Measurements from ENCODE around the gene MOB1A. TPM values are rescaled to one million over a fixed set of nuclear protein-coding genes. Genes with fewer than 3 reads are reported as not detected.

MOB1A gene
- total and polyA plus RNA-seq, 2 of the 13 experiments (the other 11 are each of a cell fraction or from before 2014, with no cell fraction given) = 48.2 to 139 TPM

DNA sequence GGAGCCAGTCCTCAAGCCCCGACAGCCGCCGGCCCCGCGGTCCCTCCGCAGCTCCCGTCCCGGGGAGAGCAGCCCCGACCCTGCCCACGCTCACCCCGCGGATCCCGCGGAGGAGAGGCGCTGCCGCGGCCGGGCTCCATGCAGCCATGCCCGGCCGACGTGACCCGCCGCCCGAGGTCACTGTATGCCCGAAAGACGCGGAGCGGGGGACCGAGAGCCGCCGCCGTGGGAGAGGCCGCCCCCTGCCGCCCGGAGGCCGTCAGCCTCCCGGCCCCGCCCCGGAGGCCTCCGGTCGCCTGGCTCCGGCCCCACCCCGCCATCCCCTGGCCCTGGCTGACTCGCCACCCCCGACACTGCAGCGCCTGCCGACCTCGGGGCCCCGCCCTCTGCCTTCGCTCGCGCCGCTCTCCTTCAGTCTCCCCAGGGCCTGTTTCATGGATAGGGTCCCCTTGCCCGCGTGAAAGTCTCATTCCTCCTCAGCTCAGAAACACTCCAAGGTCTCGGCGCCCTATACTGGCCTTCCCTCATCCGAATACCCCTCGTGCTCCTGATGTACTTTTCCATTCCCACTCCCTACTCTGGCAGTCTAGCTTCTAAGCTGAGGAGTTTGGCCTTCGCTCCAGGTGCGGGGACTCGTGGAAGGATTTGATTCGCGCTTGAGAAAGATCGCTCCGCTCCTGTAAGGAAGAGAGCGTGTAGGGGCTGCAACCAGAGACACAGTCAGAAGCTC lies 30.8 kb downstream of the MOB1A start, which contains the start of gene BOLA3 (continued):
- TF ChIP-seq IKZF5 (CRISPR knock-in tag; IDR thresholded peaks at IDR 0.05) = peak; percentile 50; the same call in 1 of the 2 replicates
- no peak; the same call in 1 of the 2 replicates for TF ChIP-seq MAFG (CRISPR knock-in tag; IDR thresholded peaks at IDR 0.05)
- TF ChIP-seq GABPB1 (CRISPR knock-in tag; IDR thresholded peaks at IDR 0.05) = peak; percentile 90
- no peak for TF ChIP-seq DZIP1 (CRISPR knock-in tag; IDR thresholded peaks at IDR 0.05)
- peak; percentile 93 for TF ChIP-seq GATAD1 (CRISPR knock-in tag; IDR thresholded peaks at IDR 0.05)
- peak; percentile 74 for TF ChIP-seq WIZ (CRISPR knock-in tag; IDR thresholded peaks at IDR 0.05)
- TF ChIP-seq ZNF280D (CRISPR knock-in tag; IDR thresholded peaks at IDR 0.05) = peak; percentile 70; the same call in 1 of the 2 replicates
- peak; percentile 74; the same call in 1 of the 2 replicates for TF ChIP-seq MEIS2 (CRISPR knock-in tag; IDR thresholded peaks at IDR 0.05)
- TF ChIP-seq ZNF678 (CRISPR knock-in tag; IDR thresholded peaks at IDR 0.05) = no peak
- peak; percentile 67; the same call in 1 of the 2 replicates for TF ChIP-seq ZFP36L1 (CRISPR knock-in tag; IDR thresholded peaks at IDR 0.05)
- peak; percentile 91 for TF ChIP-seq ARNT2 (CRISPR knock-in tag; IDR thresholded peaks at IDR 0.05; ENCODE audit: low read depth)
- peak; percentile 80; the same call in 1 of the 2 replicates for TF ChIP-seq RXRB (CRISPR knock-in tag; IDR thresholded peaks at IDR 0.05; ENCODE audit: borderline replicate concordance)
- TF ChIP-seq ZNF292 (CRISPR knock-in tag; IDR thresholded peaks at IDR 0.05; ENCODE audit: borderline replicate concordance, low read depth) = no peak
- peak; percentile 89 for TF ChIP-seq ERF (CRISPR knock-in tag; IDR thresholded peaks at IDR 0.05)
- TF ChIP-seq, protein P1, sequence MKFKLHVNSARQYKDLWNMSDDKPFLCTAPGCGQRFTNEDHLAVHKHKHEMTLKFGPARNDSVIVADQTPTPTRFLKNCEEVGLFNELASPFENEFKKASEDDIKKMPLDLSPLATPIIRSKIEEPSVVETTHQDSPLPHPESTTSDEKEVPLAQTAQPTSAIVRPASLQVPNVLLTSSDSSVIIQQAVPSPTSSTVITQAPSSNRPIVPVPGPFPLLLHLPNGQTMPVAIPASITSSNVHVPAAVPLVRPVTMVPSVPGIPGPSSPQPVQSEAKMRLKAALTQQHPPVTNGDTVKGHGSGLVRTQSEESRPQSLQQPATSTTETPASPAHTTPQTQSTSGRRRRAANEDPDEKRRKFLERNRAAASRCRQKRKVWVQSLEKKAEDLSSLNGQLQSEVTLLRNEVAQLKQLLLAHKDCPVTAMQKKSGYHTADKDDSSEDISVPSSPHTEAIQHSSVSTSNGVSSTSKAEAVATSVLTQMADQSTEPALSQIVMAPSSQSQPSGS (CRISPR knock-in tag; IDR thresholded peaks at IDR 0.05) = 0 out of 2 replicates have a peak, but pooled peaks have one; percentile 54
- peak; percentile 80 for TF ChIP-seq ZBTB42 (CRISPR knock-in tag; IDR thresholded peaks at IDR 0.05)
- no peak for TF ChIP-seq HDAC6 (IDR thresholded peaks at IDR 0.05; ENCODE audit: low read depth, low read length)
- TF ChIP-seq NCOR1 (IDR thresholded peaks at IDR 0.05; ENCODE audit: borderline replicate concordance, low read length) = no peak
- TF ChIP-seq ZFP37 (CRISPR knock-in tag; IDR thresholded peaks at IDR 0.05; ENCODE audit: borderline replicate concordance) = no peak
- peak; percentile 95; the same call in 1 of the 2 replicates for TF ChIP-seq ZNF547 (CRISPR knock-in tag; IDR thresholded peaks at IDR 0.05)
